OCI-LY3 (cell line): ENCODE measurements around the gene DNAH17.

Experiments used
- H2AFZ ChIP-seq: fragments of 200-600, 300-600 bp; shearing (Covaris generic); 2 replicates; pipeline ENCODE4 v1.6.0; 2014; ENCODE audit warnings: antibody characterized with exemption, low read depth, low read length
- H3K27ac ChIP-seq: fragments of 200-600, 300-600 bp; sonication (generic); 2 replicates; pipeline ENCODE4 v1.5.1; 2014; ENCODE audit warnings: mild to moderate bottlenecking, low read length, moderate library complexity, mixed read lengths
- H3K27me3 ChIP-seq: fragments of 200-600, 300-600 bp; sonication (generic); 2 replicates; pipeline ENCODE4 v1.6.1; 2014; ENCODE audit warnings: low read depth, low read length, mixed read lengths
- H3K36me3 ChIP-seq: fragments of 200-600, 300-600 bp; sonication (generic); replicated peaks from 2 replicates; pipeline ENCODE3; 2014; ENCODE audit warnings: low read depth, low read length, mixed read lengths
- H3K4me1 ChIP-seq: fragments of 300-600, 200-600 bp; sonication (generic); 2 replicates; pipeline ENCODE4 v1.6.1; 2014; ENCODE audit warnings: low read length, mixed read lengths
- H3K4me2 ChIP-seq: fragments of 200-600, 300-600 bp; sonication (generic); 2 replicates; pipeline ENCODE4 v1.6.1; 2014; ENCODE audit warnings: low read length, mixed read lengths
- H3K4me3 ChIP-seq: fragments of 300-600, 200-600 bp; sonication (generic); 2 replicates; pipeline ENCODE4 v1.5.1; 2014; ENCODE audit warnings: antibody characterized with exemption, mild to moderate bottlenecking, low read length, moderate library complexity
- H3K79me2 ChIP-seq: fragments of 300-600, 200-600 bp; shearing (Covaris generic); 2 replicates; pipeline ENCODE4 v1.6.1; 2014; ENCODE audit warnings: mild to moderate bottlenecking, low read length, mixed read lengths
- H3K9ac ChIP-seq: fragments of 300-600, 200-600 bp; shearing (Covaris generic); 2 replicates; pipeline ENCODE4 v1.6.0; 2014; ENCODE audit warnings: mild to moderate bottlenecking, low read length, moderate library complexity
- H3K9me3 ChIP-seq: fragments of 200-600, 300-600 bp; shearing (Covaris generic); 2 replicates; pipeline ENCODE4 v1.6.1; 2014; ENCODE audit warnings: low read length, mixed read lengths; ENCODE audit not compliant: insufficient read depth
- H4K20me1 ChIP-seq: fragments of 200-600, 300-600 bp; sonication (generic); 2 replicates; pipeline ENCODE4 v1.6.1; 2016; ENCODE audit warnings: low read length, mixed read lengths; ENCODE audit not compliant: insufficient read depth
- EZH2phosphoT487 ChIP-seq: fragments of 200-600 bp; shearing (Covaris generic); IDR thresholded peaks from 2 replicates; pipeline ENCODE4 v1.6.1; 2018; ENCODE audit warnings: antibody characterized with exemption, mixed run types, low read depth
- TF ChIP-seq, protein P1 (sequence below): fragments of 200-600, 300-600 bp; sonication (generic); IDR thresholded peaks from 2 replicates; pipeline ENCODE4 v1.5.1; 2014; ENCODE audit warnings: antibody characterized with exemption, low read length, low read depth

DNAH17 gene

DNA sequence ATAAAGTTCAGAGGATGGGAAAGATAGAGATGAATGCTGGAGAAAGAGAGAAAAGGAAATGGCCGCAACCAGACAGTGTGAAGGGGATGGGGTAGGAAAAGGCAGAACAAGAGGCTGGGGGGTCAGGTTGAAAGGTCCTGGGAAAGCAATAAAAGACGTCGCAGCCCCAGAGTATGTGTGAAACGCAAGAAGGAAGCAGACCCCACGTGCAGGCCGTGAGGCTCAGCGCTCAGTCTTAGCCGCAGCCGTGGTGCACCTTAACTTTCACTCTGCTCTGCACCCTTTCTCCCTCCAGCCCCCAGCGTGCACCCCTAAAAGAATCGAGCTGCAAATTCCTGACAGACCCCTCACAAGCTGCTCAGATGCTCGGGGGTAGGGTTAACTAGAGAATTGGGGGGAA lies 1.9 kb downstream of the DNAH17 start:
- Histone ChIP-seq H3K4me3 (no peak overlapping the region), H3K4me1 (peaks cover 24% of the 10 kb centered on the region), H3K9me3 (no peaks in the 10 kb centered on the region), H3K79me2 (no peaks in the 10 kb centered on the region), H3K27ac (no peak overlapping the region), H2AFZ (no peak overlapping the region), H3K4me2 (no peak overlapping the region), H3K36me3 (no peaks in the 10 kb centered on the region), H3K27me3 (no peaks in the 10 kb centered on the region), H4K20me1 (no peaks in the 10 kb centered on the region), H3K9ac (no peak overlapping the region)
- no peak for TF ChIP-seq EZH2phosphoT487
- TF ChIP-seq, protein P1, sequence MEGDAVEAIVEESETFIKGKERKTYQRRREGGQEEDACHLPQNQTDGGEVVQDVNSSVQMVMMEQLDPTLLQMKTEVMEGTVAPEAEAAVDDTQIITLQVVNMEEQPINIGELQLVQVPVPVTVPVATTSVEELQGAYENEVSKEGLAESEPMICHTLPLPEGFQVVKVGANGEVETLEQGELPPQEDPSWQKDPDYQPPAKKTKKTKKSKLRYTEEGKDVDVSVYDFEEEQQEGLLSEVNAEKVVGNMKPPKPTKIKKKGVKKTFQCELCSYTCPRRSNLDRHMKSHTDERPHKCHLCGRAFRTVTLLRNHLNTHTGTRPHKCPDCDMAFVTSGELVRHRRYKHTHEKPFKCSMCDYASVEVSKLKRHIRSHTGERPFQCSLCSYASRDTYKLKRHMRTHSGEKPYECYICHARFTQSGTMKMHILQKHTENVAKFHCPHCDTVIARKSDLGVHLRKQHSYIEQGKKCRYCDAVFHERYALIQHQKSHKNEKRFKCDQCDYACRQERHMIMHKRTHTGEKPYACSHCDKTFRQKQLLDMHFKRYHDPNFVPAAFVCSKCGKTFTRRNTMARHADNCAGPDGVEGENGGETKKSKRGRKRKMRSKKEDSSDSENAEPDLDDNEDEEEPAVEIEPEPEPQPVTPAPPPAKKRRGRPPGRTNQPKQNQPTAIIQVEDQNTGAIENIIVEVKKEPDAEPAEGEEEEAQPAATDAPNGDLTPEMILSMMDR: no peak

DNA sequence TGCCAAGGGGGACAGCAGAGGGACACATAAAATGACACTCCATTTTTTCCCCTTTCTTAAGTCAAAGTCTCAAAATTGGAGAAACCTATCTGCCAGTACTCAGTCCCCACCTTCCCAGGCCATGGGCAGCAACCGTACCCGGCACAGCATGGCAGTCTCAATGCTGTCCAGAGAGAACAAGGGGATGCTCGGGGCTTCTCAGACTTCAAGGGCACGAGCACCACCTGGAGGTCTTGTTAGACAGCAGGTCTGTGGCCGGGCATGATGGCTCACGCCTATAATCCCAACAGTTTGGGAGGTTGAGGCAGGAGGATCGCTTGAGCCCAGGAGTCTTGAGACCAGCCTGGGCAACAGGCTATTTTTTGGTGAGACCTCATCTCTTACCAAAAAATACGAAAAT lies 3.2 kb downstream of the DNAH17 start:
- no peaks in the 10 kb centered on the region for H3K9me3 ChIP-seq
- H3K27me3 ChIP-seq: no peaks in the 10 kb centered on the region
- H3K27ac ChIP-seq: no peak overlapping the region
- H2AFZ ChIP-seq: no peak overlapping the region
- H4K20me1 ChIP-seq: no peaks in the 10 kb centered on the region
- H3K36me3 ChIP-seq: no peaks in the 10 kb centered on the region
- peaks cover 24% of the 10 kb centered on the region for H3K4me1 ChIP-seq
- H3K9ac ChIP-seq: no peak overlapping the region
- TF ChIP-seq, protein P1: peak; percentile 49
- TF ChIP-seq EZH2phosphoT487: no peak
- H3K4me2 ChIP-seq: no peak overlapping the region
- H3K4me3 ChIP-seq: no peak overlapping the region
- no peaks in the 10 kb centered on the region for H3K79me2 ChIP-seq

DNA sequence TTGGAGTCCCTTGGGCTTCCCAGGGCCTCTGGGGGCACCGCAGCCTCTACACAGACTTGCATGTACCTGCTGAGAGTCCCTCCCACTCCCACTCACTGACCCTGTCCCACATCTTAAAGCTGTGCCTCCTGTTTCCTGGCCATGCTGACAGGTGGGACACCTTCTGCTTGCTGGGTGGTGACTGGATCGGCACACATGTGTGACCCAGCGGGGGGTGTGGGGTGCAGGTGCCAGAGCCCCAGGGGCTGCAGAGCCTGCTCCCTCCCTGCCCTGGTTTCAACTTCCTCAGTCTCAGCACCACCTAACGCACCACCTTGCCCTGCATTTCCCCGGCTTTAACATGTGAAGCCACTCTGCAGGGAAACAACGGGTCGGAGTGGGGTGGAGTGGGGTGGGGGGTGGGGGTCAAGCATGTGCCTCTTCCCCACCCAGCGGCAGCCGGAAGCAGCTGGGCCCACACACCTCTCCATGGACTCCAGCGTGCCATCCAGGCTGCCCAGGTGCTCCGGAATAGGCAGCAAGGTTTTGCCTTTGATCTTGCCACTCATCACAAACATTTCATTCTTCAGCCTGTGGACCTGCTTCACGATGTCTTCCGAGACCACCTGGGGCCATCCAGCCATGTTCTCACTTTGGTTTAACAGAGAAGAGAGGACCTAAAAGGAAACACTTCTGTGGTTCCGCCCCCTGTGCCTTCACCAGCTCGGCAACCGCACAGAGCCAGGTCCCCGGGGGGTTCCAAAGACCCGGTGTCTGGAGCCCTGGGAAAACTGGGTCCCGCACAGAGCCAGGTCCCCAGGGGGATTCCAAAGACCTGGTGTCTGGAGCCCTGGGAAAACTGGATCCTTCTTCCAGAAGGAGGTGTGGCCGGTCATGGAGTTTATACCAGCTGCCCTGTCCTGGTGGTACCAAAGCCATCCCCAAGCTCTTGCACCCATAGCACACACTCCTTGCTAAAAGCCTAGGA lies 4.7 kb downstream of the DNAH17 start:
- no peak overlapping the region; the same call in 1 of the 2 replicates for H3K9ac ChIP-seq
- H3K27me3 ChIP-seq: no peaks in the 10 kb centered on the region
- H3K27ac ChIP-seq: no peak overlapping the region
- H3K9me3 ChIP-seq: no peaks in the 10 kb centered on the region
- peaks cover 24% of the 10 kb centered on the region for H3K4me1 ChIP-seq
- no peaks in the 10 kb centered on the region for H3K36me3 ChIP-seq
- H3K4me2 ChIP-seq: peak overlapping the region; percentile 65
- H3K4me3 ChIP-seq: peak overlapping the region; percentile 41
- H4K20me1 ChIP-seq: no peaks in the 10 kb centered on the region
- TF ChIP-seq, protein P1: no peak
- no peak for TF ChIP-seq EZH2phosphoT487
- H3K79me2 ChIP-seq: no peaks in the 10 kb centered on the region
- peak overlapping the region; percentile 64; the same call in 1 of the 2 replicates for H2AFZ ChIP-seq

DNA sequence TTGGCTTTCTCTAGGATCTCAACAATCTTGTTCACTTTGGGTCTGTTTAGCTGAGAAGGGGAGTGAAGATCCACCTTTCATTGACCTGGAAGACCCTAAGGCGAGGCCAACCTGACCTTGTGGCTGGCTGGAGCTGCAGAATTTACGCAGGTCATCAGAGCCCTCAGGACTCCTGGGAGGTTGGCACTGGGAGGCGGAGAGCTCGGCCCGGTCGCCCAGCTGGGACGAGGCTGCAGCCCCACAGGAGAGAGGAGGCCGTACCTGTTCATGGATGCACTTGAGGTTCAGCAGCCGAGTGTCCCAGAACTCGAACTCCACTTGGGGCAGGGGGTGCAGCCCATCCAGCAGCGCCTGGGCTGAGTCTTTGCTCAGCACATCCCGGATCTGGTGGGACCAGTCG lies 5.9 kb downstream of the DNAH17 start:
- H3K4me1 ChIP-seq: peaks cover 24% of the 10 kb centered on the region
- no peak overlapping the region for H2AFZ ChIP-seq
- no peaks in the 10 kb centered on the region for H3K79me2 ChIP-seq
- H3K36me3 ChIP-seq: no peaks in the 10 kb centered on the region
- H3K4me3 ChIP-seq: no peak overlapping the region
- H3K27ac ChIP-seq: no peak overlapping the region
- H3K27me3 ChIP-seq: 0 out of 2 replicates have a peak, but pooled peaks cover 2% of the 10 kb centered on the region
- TF ChIP-seq EZH2phosphoT487: no peak
- TF ChIP-seq, protein P1: no peak
- H4K20me1 ChIP-seq: no peaks in the 10 kb centered on the region
- no peaks in the 10 kb centered on the region for H3K9me3 ChIP-seq
- H3K9ac ChIP-seq: no peak overlapping the region
- no peak overlapping the region for H3K4me2 ChIP-seq
